Measurements from ENCODE around the gene FBXL7.

- TF ChIP-seq, protein P1, sequence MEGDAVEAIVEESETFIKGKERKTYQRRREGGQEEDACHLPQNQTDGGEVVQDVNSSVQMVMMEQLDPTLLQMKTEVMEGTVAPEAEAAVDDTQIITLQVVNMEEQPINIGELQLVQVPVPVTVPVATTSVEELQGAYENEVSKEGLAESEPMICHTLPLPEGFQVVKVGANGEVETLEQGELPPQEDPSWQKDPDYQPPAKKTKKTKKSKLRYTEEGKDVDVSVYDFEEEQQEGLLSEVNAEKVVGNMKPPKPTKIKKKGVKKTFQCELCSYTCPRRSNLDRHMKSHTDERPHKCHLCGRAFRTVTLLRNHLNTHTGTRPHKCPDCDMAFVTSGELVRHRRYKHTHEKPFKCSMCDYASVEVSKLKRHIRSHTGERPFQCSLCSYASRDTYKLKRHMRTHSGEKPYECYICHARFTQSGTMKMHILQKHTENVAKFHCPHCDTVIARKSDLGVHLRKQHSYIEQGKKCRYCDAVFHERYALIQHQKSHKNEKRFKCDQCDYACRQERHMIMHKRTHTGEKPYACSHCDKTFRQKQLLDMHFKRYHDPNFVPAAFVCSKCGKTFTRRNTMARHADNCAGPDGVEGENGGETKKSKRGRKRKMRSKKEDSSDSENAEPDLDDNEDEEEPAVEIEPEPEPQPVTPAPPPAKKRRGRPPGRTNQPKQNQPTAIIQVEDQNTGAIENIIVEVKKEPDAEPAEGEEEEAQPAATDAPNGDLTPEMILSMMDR (conservative IDR thresholded peaks at IDR 0.05; ENCODE audit: low read length): no peak
- no peak for TF ChIP-seq EZH2phosphoT487 (IDR thresholded peaks at IDR 0.05; ENCODE audit: borderline replicate concordance, low read depth, low read length)
Observed at GRCh38 chr5:15614679-15615078, 114.7 kb downstream of the FBXL7 start.
